ENCODE measurements around the gene SND1.
A peak's percentile ranks its signal among the peaks of the same experiment; 100 is the strongest.

Gene SND1

GRCh38 chr7:127816354-127817190 lies 164.6 kb downstream of the SND1 start:
- Mint-ChIP-seq H3K9me3 (no peaks in the 10 kb centered on the region), H3K4me1 (ENCODE audit: low read depth) (peaks cover 55% of the 10 kb centered on the region), H3K27me3 (no peaks in the 10 kb centered on the region), H3K27ac (no peak overlapping the region), H3K36me3 (ENCODE audit: low read depth) (peaks cover 51% of the 10 kb centered on the region), H3K4me3 (no peak overlapping the region)

DNA sequence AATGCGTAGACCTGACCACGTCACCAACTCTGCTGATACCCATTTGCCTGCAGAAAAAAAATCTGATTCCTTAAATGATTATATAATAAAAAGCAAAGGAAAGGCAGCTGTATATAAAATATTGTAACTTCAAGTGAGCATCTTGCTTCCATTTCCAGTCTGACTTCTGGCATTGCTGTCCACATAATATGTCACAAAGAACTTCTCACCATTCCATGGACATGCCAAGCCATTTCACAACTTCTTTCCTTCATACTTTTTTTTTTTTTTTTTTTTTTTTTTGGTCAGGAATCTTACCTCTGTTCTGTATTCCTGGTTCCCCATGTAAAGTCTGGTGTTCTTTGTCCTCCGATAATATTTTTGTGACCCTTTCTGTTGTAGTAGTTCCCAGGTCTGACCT lies 165.5 kb downstream of the SND1 start:
- H3K27ac Mint-ChIP-seq: no peak overlapping the region
- H3K27me3 Mint-ChIP-seq: no peaks in the 10 kb centered on the region
- peaks cover 55% of the 10 kb centered on the region for H3K4me1 Mint-ChIP-seq (ENCODE audit: low read depth)
- H3K9me3 Mint-ChIP-seq: no peaks in the 10 kb centered on the region
- no peak overlapping the region for H3K4me3 Mint-ChIP-seq
- peaks cover 46% of the 10 kb centered on the region for H3K36me3 Mint-ChIP-seq (ENCODE audit: low read depth)

GRCh38 chr7:127818306-127818705 lies 166.3 kb downstream of the SND1 start:
- Mint-ChIP-seq H3K4me1 (ENCODE audit: low read depth) (peaks cover 56% of the 10 kb centered on the region), H3K9me3 (no peaks in the 10 kb centered on the region), H3K27ac (peak overlapping the region; percentile 17), H3K4me3 (no peak overlapping the region), H3K27me3 (no peaks in the 10 kb centered on the region), H3K36me3 (ENCODE audit: low read depth) (peaks cover 47% of the 10 kb centered on the region)

GRCh38 chr7:127819975-127820731 lies 168.2 kb downstream of the SND1 start:
- Mint-ChIP-seq H3K4me3 (peak overlapping the region; percentile 53), H3K4me1 (ENCODE audit: low read depth) (peaks cover 45% of the 10 kb centered on the region), H3K27ac (peak overlapping the region; percentile 92), H3K9me3 (no peaks in the 10 kb centered on the region), H3K36me3 (ENCODE audit: low read depth) (peaks cover 41% of the 10 kb centered on the region), H3K27me3 (no peaks in the 10 kb centered on the region)

GRCh38 chr7:127820732-127821085 lies 168.7 kb downstream of the SND1 start:
- H3K27ac Mint-ChIP-seq: peak overlapping the region; percentile 92
- H3K9me3 Mint-ChIP-seq: no peaks in the 10 kb centered on the region
- no peaks in the 10 kb centered on the region for H3K27me3 Mint-ChIP-seq
- H3K36me3 Mint-ChIP-seq (ENCODE audit: low read depth): peaks cover 35% of the 10 kb centered on the region
- peak overlapping the region; percentile 53 for H3K4me3 Mint-ChIP-seq
- H3K4me1 Mint-ChIP-seq (ENCODE audit: low read depth): peaks cover 44% of the 10 kb centered on the region

DNA sequence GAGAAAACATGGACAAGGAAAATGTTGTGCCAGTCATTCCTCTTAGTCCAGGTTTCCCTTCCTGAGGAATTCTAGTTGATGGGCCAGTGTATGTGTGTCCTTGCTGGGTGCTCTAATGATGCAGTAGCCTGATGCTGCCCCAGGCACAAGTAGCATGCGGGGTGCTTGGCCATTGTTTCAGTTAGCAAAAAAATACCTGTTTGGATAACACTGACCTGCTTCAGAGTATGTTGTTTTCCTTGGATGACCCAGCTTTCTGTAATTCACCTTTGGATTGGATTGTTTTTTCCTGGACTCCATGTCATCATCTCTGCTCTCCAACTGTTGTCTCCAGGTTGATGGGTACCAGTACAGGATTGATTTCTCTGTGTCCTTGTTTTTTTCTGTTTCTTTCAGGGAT lies 169.2 kb downstream of the SND1 start:
- no peaks in the 10 kb centered on the region for H3K27me3 Mint-ChIP-seq
- peak overlapping the region; percentile 92 for H3K27ac Mint-ChIP-seq
- no peak overlapping the region for H3K4me3 Mint-ChIP-seq
- H3K4me1 Mint-ChIP-seq (ENCODE audit: low read depth): peaks cover 41% of the 10 kb centered on the region
- H3K9me3 Mint-ChIP-seq: no peaks in the 10 kb centered on the region
- peaks cover 32% of the 10 kb centered on the region for H3K36me3 Mint-ChIP-seq (ENCODE audit: low read depth)

DNA sequence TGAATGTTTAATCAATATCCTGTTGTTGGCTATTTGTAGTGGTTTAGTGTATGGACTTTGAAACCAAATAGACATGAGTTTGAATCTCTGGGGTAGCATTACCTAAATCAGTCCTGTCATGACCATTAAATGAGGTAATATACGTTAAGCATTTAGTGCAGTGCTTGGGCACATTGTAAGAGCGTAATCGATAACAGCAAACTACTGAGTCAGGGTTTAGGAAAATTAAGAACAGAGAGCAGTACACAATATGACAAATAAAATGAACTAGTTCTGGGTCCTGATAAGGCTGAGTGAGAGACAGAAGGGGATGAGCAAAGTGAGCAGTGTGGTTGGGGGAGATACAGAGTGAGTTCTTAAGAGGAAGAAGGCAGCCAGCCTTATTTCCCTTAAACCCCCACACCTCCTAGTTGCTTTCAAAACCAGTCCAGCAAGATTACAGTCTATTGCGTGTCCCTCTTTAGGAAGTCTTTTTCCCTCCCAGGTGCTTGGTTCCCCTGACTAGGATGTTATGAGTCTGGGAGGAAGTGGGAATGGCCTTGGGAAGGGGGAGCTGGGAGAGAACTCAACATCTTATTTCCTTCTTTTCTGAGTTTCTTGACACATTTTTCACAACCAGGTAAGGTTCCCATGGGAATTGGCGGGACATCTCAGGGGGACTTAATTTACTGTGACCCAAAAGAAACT lies 171.0 kb downstream of the SND1 start:
- Mint-ChIP-seq H3K27ac (peak overlapping the region; percentile 53), H3K36me3 (ENCODE audit: low read depth) (peaks cover 35% of the 10 kb centered on the region), H3K9me3 (no peaks in the 10 kb centered on the region), H3K4me1 (ENCODE audit: low read depth) (peaks cover 41% of the 10 kb centered on the region), H3K27me3 (no peaks in the 10 kb centered on the region), H3K4me3 (no peak overlapping the region)

GRCh38 chr7:127824682-127825081 lies 172.7 kb downstream of the SND1 start:
- Mint-ChIP-seq H3K27ac (no peak overlapping the region), H3K4me1 (ENCODE audit: low read depth) (peaks cover 34% of the 10 kb centered on the region), H3K36me3 (ENCODE audit: low read depth) (peaks cover 44% of the 10 kb centered on the region), H3K9me3 (no peaks in the 10 kb centered on the region), H3K27me3 (no peaks in the 10 kb centered on the region), H3K4me3 (no peak overlapping the region)

GRCh38 chr7:127828843-127829500 lies 177.0 kb downstream of the SND1 start:
- Mint-ChIP-seq H3K4me1 (ENCODE audit: low read depth) (peaks cover 7% of the 10 kb centered on the region), H3K9me3 (no peaks in the 10 kb centered on the region), H3K27ac (no peak overlapping the region), H3K36me3 (ENCODE audit: low read depth) (peaks cover 46% of the 10 kb centered on the region), H3K27me3 (no peaks in the 10 kb centered on the region), H3K4me3 (no peak overlapping the region)

DNA sequence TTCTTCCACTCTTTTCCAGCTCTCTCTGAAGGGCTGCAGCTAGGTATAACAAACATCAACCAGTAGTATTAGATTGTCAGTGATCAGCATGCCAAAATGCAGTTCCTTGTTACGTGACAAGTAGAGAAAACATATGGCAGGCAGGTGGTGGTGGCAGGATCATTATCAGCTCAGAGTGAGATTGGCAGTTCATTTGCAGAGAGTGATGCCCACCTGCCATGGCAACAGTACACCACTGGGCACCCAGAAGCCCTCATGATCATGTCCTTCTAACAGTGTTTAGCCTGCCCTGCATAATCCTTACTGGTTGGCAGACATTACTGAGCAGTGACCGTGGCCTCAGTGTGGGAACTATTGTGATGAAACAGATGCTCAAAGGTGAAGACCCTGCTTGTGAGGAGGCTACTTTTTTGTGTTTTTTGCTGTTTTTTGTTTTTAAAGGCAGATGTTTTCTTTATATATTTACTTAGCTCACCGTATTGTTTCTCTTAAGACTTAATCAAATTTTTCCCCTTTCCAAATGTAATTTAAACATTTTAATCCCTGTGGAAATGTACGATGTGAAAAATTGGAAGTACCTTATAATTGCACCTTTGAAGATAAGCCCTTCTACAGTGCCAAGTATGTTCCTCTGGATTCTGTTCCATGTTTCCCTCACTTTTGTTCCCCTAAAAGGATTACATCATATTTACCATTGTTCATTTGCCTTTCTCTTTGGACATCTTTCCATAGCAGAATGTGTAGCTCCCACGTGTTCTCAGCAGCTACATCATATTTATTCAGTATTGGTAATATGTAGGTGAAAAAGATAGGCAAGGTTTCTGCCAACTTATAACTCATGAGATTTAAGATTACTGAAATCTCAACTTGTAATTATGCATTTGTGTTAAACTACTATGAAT lies 179.6 kb downstream of the SND1 start:
- Mint-ChIP-seq H3K4me3 (no peak overlapping the region), H3K27me3 (no peaks in the 10 kb centered on the region), H3K36me3 (ENCODE audit: low read depth) (peaks cover 64% of the 10 kb centered on the region), H3K9me3 (peaks cover 7% of the 10 kb centered on the region), H3K27ac (no peak overlapping the region), H3K4me1 (ENCODE audit: low read depth) (peaks cover 7% of the 10 kb centered on the region)

- H3K9me3 Mint-ChIP-seq: peaks cover 7% of the 10 kb centered on the region
- H3K4me1 Mint-ChIP-seq (ENCODE audit: low read depth): peaks cover 7% of the 10 kb centered on the region
- H3K27ac Mint-ChIP-seq: no peak overlapping the region
- no peak overlapping the region for H3K4me3 Mint-ChIP-seq
- H3K27me3 Mint-ChIP-seq: no peaks in the 10 kb centered on the region
- H3K36me3 Mint-ChIP-seq (ENCODE audit: low read depth): peaks cover 70% of the 10 kb centered on the region
Observed at GRCh38 chr7:127832592-127832991, 180.6 kb downstream of the SND1 start.

DNA sequence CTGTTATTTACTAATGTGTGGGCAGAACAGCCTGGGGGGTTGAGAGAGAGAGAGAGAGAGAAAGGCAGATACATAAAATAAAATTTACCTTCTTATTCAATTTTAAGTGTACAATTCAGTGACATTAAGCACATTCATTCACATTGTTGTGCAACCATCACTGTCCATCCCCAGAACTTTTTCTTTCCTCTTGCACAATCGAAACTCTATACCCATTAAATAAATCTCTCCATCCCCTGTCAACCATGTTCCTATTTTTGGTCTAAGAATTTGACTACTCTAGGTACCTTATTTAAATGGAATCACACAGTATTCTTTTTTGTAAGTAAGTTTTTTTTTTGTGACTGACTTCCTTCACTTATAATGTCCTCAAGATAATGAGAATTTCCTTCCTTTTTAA lies 181.6 kb downstream of the SND1 start:
- H3K4me1 Mint-ChIP-seq (ENCODE audit: low read depth): peaks cover 10% of the 10 kb centered on the region
- peaks cover 14% of the 10 kb centered on the region for H3K9me3 Mint-ChIP-seq
- H3K36me3 Mint-ChIP-seq (ENCODE audit: low read depth): peaks cover 76% of the 10 kb centered on the region
- no peak overlapping the region for H3K4me3 Mint-ChIP-seq
- no peaks in the 10 kb centered on the region for H3K27me3 Mint-ChIP-seq
- H3K27ac Mint-ChIP-seq: no peak overlapping the region

- Mint-ChIP-seq H3K4me3 (no peak overlapping the region), H3K4me1 (ENCODE audit: low read depth) (peaks cover 4% of the 10 kb centered on the region), H3K27me3 (no peaks in the 10 kb centered on the region), H3K27ac (no peak overlapping the region), H3K9me3 (peaks cover 15% of the 10 kb centered on the region), H3K36me3 (ENCODE audit: low read depth) (peaks cover 86% of the 10 kb centered on the region)
Observed at GRCh38 chr7:127835679-127836078, 183.7 kb downstream of the SND1 start.

Data from stimulated activated naive CD8-positive, alpha-beta T cell treated with anti-CD3 and anti-CD28 coated beads, Interleukin-15, Interleukin-2, amounts not matched to agents 100 ng/mL and 50 ng/mL, for 24 hours (primary cell).